MM.1S (cell line): ENCODE data around the gene WNT3.

Experiments
- CTCF ChIP-seq: fragments of 300-600 bp; sonication (generic); IDR thresholded peaks from 2 replicates; pipeline ENCODE4 v1.5.1; 2016; ENCODE audit warnings: antibody characterized with exemption, low read length, mixed read lengths
- EZH2 ChIP-seq: fragments of 300-600 bp; sonication (generic); optimal IDR thresholded peaks from 2 replicates; pipeline ENCODE3; 2017; ENCODE audit warnings: low read depth, mild to moderate bottlenecking, antibody characterized with exemption, low read length, mixed read lengths
- EZH2phosphoT487 ChIP-seq: fragments of 300-600 bp; sonication (generic); IDR thresholded peaks from 2 replicates; pipeline ENCODE4 v1.6.1; 2018; ENCODE audit warnings: antibody characterized with exemption, low read length

DNA sequence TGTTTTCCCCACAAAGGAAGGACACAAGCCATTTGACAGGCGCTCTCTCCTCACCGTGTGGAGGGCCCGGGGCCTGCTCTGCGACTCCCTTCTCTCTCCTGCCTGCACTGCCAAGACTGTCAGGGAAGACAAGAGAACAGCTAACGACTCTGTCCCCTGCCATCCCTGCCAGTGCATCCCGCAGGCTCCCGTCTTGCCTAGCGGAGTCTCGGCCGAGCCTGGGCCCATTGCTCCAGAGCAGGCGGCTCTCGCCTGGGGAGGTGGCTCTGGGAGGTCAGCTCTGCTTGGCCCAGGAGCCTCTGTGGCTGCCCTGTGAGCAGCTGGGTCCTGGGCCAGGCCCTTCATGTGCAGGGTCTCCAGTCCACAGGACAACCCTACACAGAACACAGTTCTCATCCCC lies 53.0 kb downstream of the WNT3 start:
- no peak for TF ChIP-seq CTCF
- no peak for TF ChIP-seq EZH2phosphoT487
- TF ChIP-seq EZH2, result no peak
